COR-L47 (cell line): ENCODE measurements around the gene CCDC14.
"Not testable (repeated sequence)": the region's sequence is repeated elsewhere in the genome, so short reads cannot be mapped to it uniquely, and the experiment has no call there.

Source experiments
- DNase-seq: peaks from one replicate; lab custom pipeline; 2025; lab: John Stamatoyannopoulos, UW

The CCDC14 gene

GRCh38 chr3:123960781-123961507, at the start of gene CCDC14:
Gene CCDC14, minus strand, starts transcription at chr3:123961229. Its CDS starts 56 bp downstream, at chr3:123961173.
- DNase-seq: peak; percentile 99

GRCh38 chr3:124008321-124008720, 47.3 kb upstream of the CCDC14 start:
- not testable (repeated sequence) for DNase-seq

DNA sequence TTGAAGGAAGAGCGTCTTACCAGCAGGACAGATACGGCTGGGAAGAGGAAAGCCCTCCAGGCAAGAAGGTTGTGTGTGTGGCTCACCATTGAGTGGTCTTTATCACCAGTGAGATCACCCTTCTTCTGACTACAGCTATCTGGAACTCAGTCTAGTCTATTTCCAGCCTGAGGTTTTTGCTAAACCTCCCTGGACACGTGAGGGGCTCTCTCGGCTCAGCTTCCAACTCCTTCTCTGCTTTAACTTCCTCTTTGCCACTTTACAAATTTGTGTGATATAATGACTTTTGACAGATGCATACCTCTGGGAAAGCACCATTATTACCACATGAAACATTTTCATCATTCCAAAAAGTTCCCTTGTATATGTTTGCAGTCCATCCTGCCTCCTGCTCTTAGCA, 46.2 kb upstream of the CCDC14 start:
- no peak for DNase-seq

- DNase-seq: not testable (repeated sequence)
Measured at GRCh38 chr3:124002405-124003079, 41.5 kb upstream of the CCDC14 start.

DNA sequence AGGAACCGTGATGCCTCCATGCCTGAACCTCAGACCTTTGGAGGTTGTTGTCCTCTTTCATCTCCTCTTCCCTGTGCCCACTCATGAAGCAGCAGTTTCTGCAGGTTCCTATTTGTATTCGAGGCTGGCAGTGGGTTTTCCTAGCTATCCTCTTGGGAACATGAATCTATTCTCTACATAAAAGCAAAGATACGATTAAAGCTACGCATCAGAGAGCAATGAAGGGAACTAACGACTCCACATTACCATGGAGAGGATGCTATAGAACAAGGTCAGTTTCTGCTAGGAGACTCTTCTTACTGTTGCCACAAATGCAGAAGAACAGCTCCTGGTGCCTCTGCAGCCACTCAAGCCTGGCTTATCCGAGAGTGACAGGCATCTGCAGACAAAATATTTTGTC, 40.3 kb upstream of the CCDC14 start:
- not testable (repeated sequence) for DNase-seq

- no peak for DNase-seq
Measured at GRCh38 chr3:123997543-123997942, 36.5 kb upstream of the CCDC14 start.

GRCh38 chr3:123993818-123994217, 32.8 kb upstream of the CCDC14 start:
- peak; percentile 91 for DNase-seq

DNA sequence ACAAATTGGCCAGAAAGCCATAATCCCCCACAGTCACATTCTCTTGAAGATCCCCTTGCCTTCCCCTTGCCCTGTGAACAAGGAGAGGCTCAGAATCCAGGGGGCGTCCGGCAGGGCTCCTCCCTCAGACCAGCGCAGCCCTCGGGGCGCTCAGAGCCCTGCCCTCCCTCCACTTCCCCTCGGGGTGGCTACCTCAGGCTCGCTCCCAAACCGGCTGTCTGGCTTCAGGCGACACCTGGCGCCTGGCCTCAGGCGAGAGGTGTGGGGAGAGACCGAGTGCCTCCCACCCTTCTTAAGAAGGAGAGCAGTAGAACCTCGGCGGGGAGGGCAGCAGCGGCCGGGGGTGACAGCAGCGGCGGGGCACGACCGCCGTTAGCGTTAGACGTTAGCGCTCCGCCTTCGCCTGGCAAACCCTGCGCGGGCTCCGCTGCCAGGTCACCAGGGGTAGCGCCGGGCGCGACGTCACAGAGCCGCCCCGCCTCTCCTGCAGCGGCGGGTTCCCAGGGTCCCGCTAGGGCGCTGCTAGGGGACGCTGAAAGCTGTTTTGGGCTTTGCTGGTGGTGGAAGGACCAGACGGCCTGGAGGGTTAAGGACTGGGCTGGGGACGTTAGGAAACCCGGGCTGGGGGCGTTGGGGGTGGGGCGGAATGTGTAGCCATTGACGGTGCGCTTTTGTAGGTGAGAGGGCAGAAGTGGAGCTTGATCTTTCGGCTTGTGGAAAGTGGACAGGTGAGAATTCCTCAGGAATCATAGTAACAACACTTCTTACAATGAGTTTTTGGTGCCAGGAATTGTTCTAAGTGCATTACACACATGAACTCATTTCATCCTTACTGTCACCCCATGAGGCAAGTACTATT, 30.9 kb upstream of the CCDC14 start, which contains the start of gene ROPN1:
ROPN1 (minus strand) TSS at position 395 of the 859 bp plus-strand sequence. CDS start 11,643 bp downstream, outside the sequence.
- DNase-seq: not testable (repeated sequence)

DNA sequence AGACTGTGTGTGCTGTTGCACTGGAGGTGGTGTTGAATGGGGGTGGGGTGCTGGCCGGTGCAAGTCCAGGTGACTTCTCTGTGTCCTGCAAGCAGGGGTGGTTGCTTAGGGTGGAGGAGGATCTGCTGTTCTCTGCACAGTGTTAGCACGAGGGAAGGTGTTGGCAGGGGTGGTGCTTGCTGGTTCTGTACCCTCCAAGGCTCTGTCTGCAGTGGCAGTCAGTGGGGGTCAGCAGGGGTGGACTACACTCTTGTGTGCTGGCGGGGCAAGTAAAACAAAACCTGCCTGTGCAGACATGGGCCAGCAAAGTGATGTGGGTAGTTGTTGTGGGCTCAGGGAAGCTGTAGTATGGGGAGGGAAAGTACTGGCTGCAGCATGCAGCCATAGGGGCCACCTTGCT, 25.4 kb upstream of the CCDC14 start:
- DNase-seq: no peak

DNA sequence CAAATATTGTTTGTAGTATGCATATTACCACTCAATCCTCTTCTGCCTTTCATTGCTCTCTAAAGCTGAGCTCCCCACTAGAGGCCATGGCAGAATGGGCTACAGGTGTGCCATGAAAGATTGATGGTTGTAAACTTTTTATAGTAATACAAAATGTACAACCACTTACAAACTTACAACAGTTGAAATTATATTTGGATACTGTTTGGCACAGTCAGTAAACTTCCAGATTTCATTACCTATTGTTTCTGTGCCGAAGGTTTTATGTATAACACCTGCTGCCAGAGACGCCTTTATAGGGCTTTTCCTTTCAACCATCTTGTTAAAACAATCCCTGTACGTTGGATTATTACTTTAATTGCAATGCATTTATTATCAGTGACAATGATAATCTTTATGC, 23.9 kb upstream of the CCDC14 start:
- DNase-seq: no peak

- DNase-seq: no peak
Measured at GRCh38 chr3:123984350-123984749, 23.3 kb upstream of the CCDC14 start.

- not testable (repeated sequence) for DNase-seq
Measured at GRCh38 chr3:123981317-123981716, 20.3 kb upstream of the CCDC14 start.

GRCh38 chr3:123980539-123980938, 19.5 kb upstream of the CCDC14 start:
- DNase-seq: no peak

DNA sequence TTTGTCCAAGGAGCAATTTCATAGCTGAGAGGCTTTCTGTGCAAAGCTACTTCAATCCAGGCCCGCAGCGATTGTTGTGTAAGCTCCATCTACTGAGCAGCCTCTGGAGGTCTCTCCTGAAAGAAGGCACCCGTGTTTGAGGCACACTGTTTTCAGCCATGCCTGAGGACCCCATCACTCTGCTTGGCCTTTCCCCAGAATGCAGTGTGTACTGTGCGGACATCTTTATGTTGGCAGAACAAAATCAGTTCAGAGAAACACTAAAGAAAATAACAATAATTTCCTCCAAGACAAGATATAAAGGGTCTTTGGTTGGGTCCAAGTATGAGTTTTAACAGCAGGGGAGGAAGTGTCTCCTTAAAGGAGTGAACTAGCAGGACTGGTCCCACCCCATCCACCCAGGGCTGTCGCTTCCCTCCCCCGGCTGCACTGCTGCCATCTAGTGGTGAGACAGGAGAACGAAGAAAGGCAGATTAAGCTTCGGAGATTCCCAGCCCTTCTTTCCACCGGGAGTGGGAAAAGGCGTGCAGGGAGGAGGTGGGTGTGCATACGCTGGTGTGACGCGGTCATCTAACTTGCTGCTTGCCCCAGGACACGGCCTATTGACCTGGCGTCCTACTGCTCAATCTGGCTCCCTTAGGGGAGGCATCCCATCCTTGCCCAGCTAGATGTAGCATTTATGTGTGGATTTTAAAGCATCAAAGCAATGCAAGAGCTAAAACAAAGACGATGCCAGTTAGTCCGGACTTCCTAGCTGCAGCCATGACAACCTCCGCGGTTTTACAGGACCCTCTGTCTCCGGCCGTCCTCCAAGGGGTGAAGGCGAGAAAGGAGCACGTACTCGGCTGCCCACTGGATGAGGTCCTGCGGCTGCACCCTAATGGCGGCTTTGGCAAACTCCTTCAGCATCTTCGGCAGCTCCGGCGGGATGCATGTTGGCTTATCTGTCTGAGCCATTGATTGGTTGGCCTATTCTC, 18.8 kb upstream of the CCDC14 start:
- DNase-seq: peak; percentile 25

- DNase-seq: not testable (repeated sequence)
Measured at GRCh38 chr3:123976904-123977303, 15.9 kb upstream of the CCDC14 start.

GRCh38 chr3:123976181-123976898, 15.3 kb upstream of the CCDC14 start:
- not testable (repeated sequence) for DNase-seq

DNA sequence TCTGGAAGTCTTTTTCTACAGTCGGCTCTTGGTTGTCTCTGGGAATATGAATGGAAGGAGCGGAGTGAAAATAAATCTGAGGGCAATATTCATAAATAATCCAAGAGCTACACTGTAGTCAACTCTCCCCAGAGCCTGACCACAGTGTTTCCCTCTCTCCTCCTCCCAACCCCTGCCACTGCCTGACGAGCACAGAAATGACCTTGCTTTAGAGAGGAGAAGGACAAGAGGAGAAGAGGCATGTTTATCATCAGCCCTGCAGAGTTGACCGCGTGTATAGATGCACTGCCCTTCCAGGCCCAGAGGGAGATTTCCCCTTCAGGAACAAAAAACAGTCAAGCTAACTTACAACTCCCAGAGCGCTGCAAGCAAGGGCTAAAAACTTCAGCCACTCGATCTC, 14.0 kb upstream of the CCDC14 start:
- not testable (repeated sequence) for DNase-seq

DNA sequence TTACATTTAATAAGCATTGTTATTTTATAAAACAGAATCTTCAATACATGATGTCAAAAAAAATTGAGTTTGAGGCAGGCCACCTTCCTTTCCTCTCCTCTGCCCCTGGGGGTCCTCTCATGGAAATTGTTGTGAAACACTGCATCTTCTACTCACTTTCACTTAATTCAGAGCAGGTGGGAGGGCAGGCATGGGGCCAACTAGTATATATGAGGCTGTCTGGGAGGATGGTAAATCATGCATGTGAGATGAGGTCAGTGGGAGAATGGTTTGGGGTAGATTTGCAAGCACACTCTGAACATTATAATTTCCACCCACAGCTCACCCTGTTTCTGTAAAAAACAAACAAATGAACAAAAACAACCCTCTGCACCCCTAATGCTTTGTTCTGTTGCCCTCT, 10.4 kb upstream of the CCDC14 start:
- no peak for DNase-seq

GRCh38 chr3:123967260-123967659, 6.2 kb upstream of the CCDC14 start:
- DNase-seq: not testable (repeated sequence)

DNA sequence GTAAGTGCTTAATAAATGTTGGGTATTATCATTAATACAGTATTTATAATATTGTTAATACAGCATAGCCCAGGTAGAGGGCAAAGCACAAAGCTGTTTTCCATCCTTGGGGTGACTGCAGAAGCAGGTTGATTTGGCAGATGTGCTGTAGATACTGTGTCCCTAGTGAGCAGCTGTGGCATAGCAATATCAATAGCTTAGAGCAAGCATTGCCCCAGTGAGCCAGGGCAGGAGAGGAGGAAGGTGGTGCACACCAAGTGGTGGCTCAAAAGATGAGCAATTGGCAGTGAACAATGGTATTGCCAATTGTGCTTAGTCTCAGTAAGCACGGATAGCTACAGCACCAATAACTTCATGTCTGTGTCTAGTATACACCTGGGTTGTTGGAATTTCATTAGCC, 5.8 kb upstream of the CCDC14 start:
- not testable (repeated sequence) for DNase-seq
